Measurements from ENCODE around the gene TMEM229B.

The TMEM229B gene

DNA sequence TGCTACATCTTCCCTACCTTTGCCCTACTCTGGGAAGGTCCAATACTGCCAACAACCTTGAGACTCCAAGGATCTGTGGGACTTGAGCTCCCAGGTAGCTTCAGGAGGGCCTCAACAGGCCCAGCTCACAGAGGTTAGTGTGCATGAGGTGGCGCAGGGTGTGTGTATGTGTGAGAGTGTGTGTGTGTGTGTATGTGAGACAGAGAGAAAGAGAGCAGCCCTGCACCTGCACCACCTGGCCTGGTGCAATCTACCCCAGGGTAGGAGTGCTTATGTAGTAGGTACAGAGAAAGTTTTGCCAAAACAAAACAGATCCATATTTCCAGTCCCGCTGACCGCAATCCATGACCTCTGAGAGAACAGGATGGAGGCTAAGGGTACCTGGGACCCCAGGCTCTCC, 24.6 kb downstream of the TMEM229B start:
- no peak for DNase-seq (ENCODE audit: extremely low read depth, low read depth)
- no peak for TF ChIP-seq CTCF (IDR thresholded peaks at IDR 0.05; ENCODE audit: low read depth, low read length, missing control alignments)
- no peak overlapping the region for H3K4me3 ChIP-seq (replicated peaks; ENCODE audit: low read depth, low read length)

DNA sequence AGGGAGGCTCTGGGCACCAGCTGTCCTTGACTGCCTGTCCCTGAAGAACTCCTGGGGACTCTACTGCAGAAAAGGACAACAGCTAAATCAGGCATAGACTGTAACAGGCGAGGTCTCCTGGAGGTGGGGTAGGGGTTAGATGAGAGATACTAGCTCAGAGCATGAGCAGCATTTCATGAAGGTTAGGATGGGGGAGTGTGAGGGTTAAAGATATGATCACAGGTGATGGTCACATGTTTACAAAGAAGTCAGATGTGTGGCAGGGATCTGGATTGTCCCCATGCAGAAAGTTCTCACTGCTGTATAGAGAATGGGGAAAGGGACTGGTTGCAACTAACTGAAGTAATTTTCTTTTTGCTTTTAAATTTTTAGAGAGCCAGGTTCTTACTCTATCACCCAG, 26.5 kb downstream of the TMEM229B start:
- DNase-seq (ENCODE audit: extremely low read depth, low read depth): no peak
- no peak for TF ChIP-seq CTCF (IDR thresholded peaks at IDR 0.05; ENCODE audit: low read depth, low read length, missing control alignments)
- H3K4me3 ChIP-seq (replicated peaks; ENCODE audit: low read depth, low read length): no peak overlapping the region

DNA sequence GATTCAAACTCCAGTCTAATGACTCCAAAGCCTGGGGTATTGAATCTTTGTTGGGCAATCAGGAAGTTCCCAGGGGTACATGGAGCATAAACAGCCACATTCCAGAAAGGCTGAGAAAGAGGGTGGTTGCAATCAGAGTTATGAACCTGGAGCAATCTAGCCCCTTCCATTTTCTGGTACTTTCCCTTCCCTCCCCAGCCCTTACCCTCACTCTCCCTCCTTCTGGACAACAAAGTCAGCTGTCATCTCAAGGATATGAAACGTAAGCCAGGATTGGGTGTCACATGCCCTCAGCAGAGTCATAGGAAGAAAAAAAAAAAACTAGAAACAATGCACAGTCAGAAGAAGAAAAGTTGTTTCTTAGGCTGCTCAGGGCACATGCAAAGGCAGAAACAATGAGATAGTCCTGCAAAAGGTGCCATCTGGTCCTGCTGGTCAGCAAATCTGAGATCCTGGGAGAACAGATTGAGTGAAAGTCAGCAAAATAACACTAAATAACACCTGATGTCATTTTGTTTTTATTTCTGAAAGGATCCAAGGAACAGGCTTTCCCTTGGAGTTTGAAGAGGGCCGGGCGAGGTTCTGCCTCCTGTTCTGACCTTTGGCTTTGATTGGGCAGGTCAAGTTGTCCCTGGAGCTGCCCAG, 27.1 kb downstream of the TMEM229B start:
- H3K4me3 ChIP-seq (replicated peaks; ENCODE audit: low read depth, low read length): no peak overlapping the region
- no peak for DNase-seq (ENCODE audit: extremely low read depth, low read depth)
- TF ChIP-seq CTCF (IDR thresholded peaks at IDR 0.05; ENCODE audit: low read depth, low read length, missing control alignments): no peak

GRCh38 chr14:67459336-67459735, 29.2 kb downstream of the TMEM229B start:
- TF ChIP-seq CTCF (IDR thresholded peaks at IDR 0.05; ENCODE audit: low read depth, low read length, missing control alignments): no peak
- DNase-seq (ENCODE audit: extremely low read depth, low read depth): no peak
- no peak overlapping the region for H3K4me3 ChIP-seq (replicated peaks; ENCODE audit: low read depth, low read length)

GRCh38 chr14:67457782-67458181, 30.7 kb downstream of the TMEM229B start:
- TF ChIP-seq CTCF (IDR thresholded peaks at IDR 0.05; ENCODE audit: low read depth, low read length, missing control alignments): no peak
- DNase-seq (ENCODE audit: extremely low read depth, low read depth): no peak
- no peak overlapping the region for H3K4me3 ChIP-seq (replicated peaks; ENCODE audit: low read depth, low read length)

- no peak for DNase-seq (ENCODE audit: extremely low read depth, low read depth)
- TF ChIP-seq CTCF (IDR thresholded peaks at IDR 0.05; ENCODE audit: low read depth, low read length, missing control alignments): no peak
- H3K4me3 ChIP-seq (replicated peaks; ENCODE audit: low read depth, low read length): no peak overlapping the region
Measured at GRCh38 chr14:67456732-67457131, 31.8 kb downstream of the TMEM229B start.

Data from HFF-Myc (cell line).